Stimulated activated CD8-positive, alpha-beta memory T cell treated with anti-CD3 and anti-CD28 coated beads, Interleukin-7, amount 100 ng/mL, for 1 hour (primary cell): ENCODE results near the gene CENPB.

Experiments
- DNase-seq, 2 donors: peaks; one replicate each; pipeline ENCODE4 v3.0.0-alpha.2; 2020; ENCODE audit warnings: low read depth in 2 of 2

CENPB gene

GRCh38 chr20:3788685-3789155 is 2.2 kb upstream of the CENPB start:
- no peak for DNase-seq

DNA sequence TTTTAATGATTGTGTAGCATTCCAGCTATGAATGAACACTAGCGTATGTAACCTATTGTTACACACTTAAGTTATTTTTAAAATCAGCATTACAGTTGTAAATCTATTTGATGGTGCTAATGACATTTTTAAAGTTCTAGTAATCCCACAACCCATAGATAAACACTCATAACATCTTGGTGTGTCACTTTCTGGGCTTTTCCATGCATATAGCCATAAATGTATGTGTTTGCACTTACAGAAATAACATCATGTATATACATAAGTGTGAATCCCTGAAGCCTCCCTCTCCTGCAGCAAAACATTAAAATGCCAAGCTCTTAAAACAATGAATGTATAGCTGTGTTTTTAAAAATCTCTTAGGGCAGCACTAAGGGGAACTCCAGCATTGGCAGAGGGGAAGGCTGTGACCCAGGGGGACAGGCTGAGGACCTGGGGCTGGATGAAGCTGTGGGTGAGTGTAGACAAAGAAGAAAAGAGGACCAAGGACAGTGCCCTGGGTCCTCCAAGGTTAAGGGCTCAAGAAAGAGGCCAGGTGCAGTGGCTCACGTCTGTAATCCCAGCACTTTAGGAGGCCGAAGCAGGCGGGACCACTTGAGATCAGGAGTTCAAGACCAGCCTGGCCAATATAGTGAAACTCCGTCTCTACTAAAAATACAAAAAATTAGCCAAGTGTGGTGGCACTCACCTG is 929 bp upstream of the CENPB start:
- DNase-seq: no peak

- DNase-seq: no peak
Observed at GRCh38 chr20:3786126-3786484, 435 bp downstream of the CENPB start.

GRCh38 chr20:3785240-3786125 is 1.1 kb downstream of the CENPB start:
- no peak for DNase-seq

DNA sequence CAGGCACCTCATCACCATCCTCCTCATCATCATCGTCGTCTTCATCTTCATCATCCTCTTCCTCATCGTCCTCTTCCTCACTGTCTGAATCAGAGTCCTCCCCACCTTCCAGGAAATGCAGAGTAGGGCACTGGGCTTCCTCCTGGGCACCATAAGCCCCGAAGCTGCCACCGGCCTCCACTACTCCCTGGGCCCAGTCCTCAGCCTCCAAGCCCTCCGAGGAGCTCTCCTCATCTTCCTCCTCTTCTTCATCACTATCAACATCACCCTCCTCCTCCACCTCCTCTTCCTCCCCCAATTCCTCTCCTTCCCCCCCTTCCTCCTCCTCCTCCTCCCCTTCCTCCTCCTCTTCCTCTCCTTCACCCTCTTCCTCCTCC is 1.7 kb downstream of the CENPB start:
- DNase-seq: no peak

GRCh38 chr20:3784216-3784853 is 2.2 kb downstream of the CENPB start:
- DNase-seq: no peak

DNA sequence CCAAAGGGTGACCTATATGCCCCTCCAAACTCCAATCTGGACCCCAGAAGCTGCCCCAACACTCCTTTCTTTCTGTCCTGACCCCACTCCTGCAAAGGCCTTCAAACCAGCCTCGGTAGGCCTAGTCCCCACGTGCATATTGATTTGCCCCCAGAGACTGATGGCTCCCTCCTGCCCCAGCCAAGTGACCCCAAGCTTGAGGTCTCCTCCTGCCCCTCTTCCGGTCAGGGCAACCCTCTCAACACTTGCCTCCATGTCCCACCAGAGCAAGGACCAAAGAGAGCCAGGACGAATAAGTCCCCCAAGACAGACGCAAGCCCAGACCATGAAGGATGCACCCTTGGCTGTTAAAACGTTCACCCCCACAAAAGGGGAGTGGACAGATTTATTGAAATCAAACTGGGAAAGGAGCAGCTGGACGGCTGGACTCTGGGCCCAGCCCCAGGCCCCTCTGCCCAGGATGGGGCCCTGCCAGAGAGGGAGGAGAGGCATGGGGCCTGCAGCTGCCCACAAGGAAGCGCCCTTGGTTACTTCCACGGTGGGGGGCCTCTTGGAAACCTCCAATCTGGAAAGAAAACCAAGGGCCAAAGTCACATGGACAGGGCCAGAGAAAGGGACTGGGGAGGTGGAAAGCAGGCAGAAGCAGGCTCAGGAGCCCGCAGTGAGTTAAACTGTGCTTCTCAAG is 2.9 kb downstream of the CENPB start:
- no peak for DNase-seq

DNA sequence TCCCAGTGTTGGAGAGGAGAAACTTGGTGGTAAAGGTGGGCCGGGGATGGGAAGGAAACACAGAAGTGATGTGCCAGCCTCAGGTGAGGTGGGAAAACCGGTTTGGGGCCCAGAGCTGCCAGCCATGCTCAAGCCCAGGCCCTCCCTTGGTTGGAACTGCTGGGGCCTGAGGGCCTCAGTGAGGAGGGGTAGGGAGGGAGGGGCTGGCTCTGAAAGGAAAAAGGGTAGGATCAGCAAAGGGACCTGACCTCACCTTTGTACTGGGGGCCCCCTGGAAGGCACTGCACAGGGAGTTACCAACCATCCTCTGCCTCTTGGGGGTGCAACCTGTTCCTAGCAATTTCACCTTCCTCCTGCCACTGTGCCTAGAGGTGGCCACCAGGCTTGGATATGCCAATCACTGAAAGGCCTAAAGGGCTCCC is 3.5 kb downstream of the CENPB start:
- DNase-seq: no peak

DNA sequence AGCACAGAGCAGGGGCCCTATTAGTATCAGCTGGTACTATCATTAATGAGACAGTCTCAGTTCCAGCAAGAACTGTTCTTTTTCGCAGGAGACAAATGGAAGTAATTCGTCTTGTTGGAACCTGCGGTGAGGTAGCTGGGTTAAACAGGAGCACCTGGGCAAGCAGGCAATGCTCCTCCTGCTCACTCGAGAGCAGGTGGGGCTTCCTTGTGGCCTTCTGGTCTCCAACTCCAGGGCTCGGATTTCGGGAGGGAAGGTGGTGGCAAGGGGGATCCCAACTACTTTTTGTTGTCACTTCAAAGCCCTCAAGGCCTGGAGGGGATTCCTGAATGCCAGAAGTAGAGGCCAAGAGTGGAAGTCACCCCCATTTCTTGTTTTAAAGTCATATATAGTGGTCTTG is 3.9 kb downstream of the CENPB start:
- DNase-seq: no peak

- no peak for DNase-seq
Observed at GRCh38 chr20:3781153-3781910, 5.2 kb downstream of the CENPB start, which contains the start of gene SPEF1. Gene SPEF1 (minus strand): TSS chr20:3781448. CDS start chr20:3781287, 161 bp downstream.

GRCh38 chr20:3778976-3779375 is 7.6 kb downstream of the CENPB start:
- DNase-seq: no peak

DNA sequence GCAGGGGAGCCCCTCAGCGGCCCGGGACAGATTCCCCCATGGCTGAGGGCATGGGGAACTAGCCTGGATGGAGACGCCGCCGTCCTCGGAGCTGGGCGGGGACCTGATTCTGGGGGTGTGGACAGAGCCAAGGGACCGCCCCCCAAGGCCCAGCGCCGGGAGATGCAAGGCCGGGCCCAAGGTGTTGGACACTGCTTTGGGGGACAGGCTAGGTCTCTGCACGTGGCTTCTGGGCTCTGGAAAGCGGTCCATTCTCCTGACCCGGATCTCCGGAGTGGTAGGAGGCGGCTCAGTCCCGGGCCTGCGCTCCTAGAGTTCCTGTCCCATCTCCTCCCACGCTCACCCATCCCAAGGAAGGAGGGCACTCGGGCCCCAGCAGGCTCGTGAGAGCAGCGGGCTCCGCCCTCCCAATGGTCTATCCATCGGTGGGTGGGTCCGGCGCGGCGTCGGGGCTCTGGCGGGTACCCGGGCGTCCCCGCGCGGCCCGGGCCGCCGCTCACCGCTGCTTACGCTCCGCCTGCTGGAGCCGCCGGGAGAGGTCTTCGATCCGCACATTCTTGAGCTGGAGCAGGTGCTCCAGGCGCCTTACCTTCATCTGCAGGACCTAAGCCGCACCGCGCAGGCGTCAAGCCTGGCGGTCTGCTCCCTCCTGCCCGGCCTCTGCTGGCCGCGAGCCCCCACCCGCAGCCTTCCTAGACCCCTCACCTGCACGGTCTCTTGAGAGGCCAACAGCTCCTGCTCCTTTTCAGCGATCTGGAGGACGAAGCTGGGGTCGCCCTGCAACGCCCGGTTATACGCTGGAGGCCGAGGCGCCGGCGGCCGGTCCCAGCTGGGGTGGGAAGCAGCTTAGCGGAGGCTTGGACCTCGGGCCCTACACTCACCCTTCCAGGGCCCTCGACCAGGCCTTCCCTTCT is 8.6 kb downstream of the CENPB start:
- no peak for DNase-seq

GRCh38 chr20:3777381-3777715 is 9.2 kb downstream of the CENPB start:
- DNase-seq: no peak

- no peak for DNase-seq
Observed at GRCh38 chr20:3775457-3776108, 11.0 kb downstream of the CENPB start.

- no peak for DNase-seq
Observed at GRCh38 chr20:3771552-3772058, 14.9 kb downstream of the CENPB start.

GRCh38 chr20:3768342-3769130 is 18.0 kb downstream of the CENPB start:
- DNase-seq: peak; percentile 53 to 60

DNA sequence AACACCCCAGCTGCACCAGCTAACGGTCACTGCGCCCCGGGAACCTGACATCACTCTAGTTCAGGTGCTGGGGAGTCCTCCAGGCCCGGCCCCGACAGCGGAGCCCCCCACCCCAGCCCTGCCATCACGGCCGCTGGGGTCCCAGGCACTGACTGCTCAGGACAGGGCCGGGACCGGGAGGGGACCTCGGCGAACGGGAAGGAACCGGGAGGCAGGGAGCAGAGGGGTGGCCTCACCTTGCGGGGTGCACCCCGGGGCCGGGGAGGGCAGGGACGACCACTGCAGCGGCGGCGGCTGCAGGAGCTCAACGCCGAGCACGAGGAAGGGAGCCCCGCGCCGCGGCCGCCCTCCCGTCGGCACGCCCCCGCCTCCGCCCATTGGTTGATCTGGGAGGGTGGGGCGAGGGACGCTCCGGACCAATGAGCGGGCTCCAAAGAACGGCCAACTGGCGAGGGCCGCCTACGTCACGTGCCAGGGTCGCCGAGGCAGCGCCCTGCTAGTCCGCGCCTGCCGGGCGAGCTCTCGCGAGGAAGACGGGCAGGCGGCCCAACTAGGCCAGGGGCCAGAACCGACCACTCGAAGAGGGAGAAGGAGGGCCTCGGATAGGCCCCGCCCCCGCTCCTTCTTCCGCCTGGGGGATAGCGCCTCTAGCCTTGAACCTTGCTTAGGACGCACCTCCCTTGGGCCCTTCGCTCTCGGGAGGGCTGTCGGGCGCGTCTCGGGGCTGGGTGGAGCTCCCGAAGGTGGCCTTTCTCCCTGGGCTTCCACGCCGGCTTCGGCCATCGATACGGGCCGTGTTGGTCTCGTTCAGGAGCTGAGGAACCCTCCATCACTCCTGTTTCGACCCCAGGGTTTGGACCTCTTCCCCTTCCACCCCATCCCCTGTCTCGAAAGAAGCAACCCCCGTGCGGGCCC is 18.9 kb downstream of the CENPB start, which contains the start of gene ADISSP:
TSS of gene ADISSP (minus strand) at position 327 of the 915 bp plus-strand sequence. CDS start 7,653 bp downstream, outside the sequence.
- DNase-seq: peak; percentile 88 to 93

GRCh38 chr20:3767110-3767426 is 19.5 kb downstream of the CENPB start:
- no peak for DNase-seq
